AG08396 (cell line): Measurements from ENCODE around the gene MPDZ.
"Not testable (repeated sequence)": the region's sequence is repeated elsewhere in the genome, so short reads cannot be mapped to it uniquely, and the experiment has no call there.

ENCODE experiments used
- DNase-seq: peaks from one replicate; pipeline ENCODE4 v3.0.0; 2012; ENCODE audit warnings: low spot score, mixed read lengths

Gene MPDZ

GRCh38 chr9:13264788-13265187 is 14.7 kb downstream of the MPDZ start:
- no peak for DNase-seq

GRCh38 chr9:13263511-13263910 is 16.0 kb downstream of the MPDZ start:
- no peak for DNase-seq

- DNase-seq, result no peak
These were observed 26.6 kb downstream of the MPDZ start for GRCh38 chr9:13252852-13253251.

- DNase-seq, result no peak
These were observed 35.3 kb downstream of the MPDZ start for GRCh38 chr9:13244181-13244580.

GRCh38 chr9:13241283-13241682 is 38.2 kb downstream of the MPDZ start:
- no peak for DNase-seq

GRCh38 chr9:13239660-13240059 is 39.8 kb downstream of the MPDZ start:
- DNase-seq, result no peak

GRCh38 chr9:13239208-13239607 is 40.3 kb downstream of the MPDZ start:
- DNase-seq, result no peak

- DNase-seq, result no peak
These were observed 44.6 kb downstream of the MPDZ start for GRCh38 chr9:13234932-13235331.

GRCh38 chr9:13228431-13228830 is 51.1 kb downstream of the MPDZ start:
- DNase-seq, result no peak

- DNase-seq, result no peak
These were observed 55.1 kb downstream of the MPDZ start for GRCh38 chr9:13224366-13224765.

- not testable (repeated sequence) for DNase-seq
These were observed 56.8 kb downstream of the MPDZ start for GRCh38 chr9:13222733-13223132.

GRCh38 chr9:13221741-13222140 is 57.8 kb downstream of the MPDZ start:
- DNase-seq, result no peak

- DNase-seq, result no peak
These were observed 58.7 kb downstream of the MPDZ start for GRCh38 chr9:13220837-13221236.

GRCh38 chr9:13215791-13216554 is 63.5 kb downstream of the MPDZ start:
- DNase-seq, result no peak

- DNase-seq, result no peak
These were observed 65.5 kb downstream of the MPDZ start for GRCh38 chr9:13213998-13214397.

- DNase-seq, result peak; percentile 15
These were observed 66.2 kb downstream of the MPDZ start for GRCh38 chr9:13213337-13213736.

GRCh38 chr9:13210306-13210705 is 69.2 kb downstream of the MPDZ start:
- no peak for DNase-seq

GRCh38 chr9:13209498-13209897 is 70.0 kb downstream of the MPDZ start:
- DNase-seq, result no peak

- no peak for DNase-seq
These were observed 73.7 kb downstream of the MPDZ start for GRCh38 chr9:13205824-13206223.

GRCh38 chr9:13190040-13190439 is 89.5 kb downstream of the MPDZ start:
- no peak for DNase-seq

GRCh38 chr9:13189362-13189761 is 90.1 kb downstream of the MPDZ start:
- no peak for DNase-seq

- DNase-seq, result no peak
These were observed 92.7 kb downstream of the MPDZ start for GRCh38 chr9:13186774-13187173.

- no peak for DNase-seq
These were observed 93.4 kb downstream of the MPDZ start for GRCh38 chr9:13186091-13186490.

- no peak for DNase-seq
These were observed 97.8 kb downstream of the MPDZ start for GRCh38 chr9:13181652-13182051.
